Glutamatergic neuron (in vitro differentiated cells): Measurements from ENCODE around the gene RPS6KA2. TPM values are rescaled to one million over a fixed set of nuclear protein-coding genes. Genes with fewer than 3 reads are reported as not detected.

Source experiments
- DNase-seq: peaks from one replicate; pipeline ENCODE4 v3.0.0; 2022
- H3K27ac Mint-ChIP-seq: one replicate; pipeline ENCODE4 v1.8.0; 2020; ENCODE audit warnings: mild to moderate bottlenecking, mixed read lengths, inconsistent platforms; ENCODE audit not compliant: unreplicated experiment
- H3K27me3 Mint-ChIP-seq: one replicate; pipeline ENCODE4 v1.8.0; 2020; ENCODE audit warnings: mild to moderate bottlenecking, moderate library complexity, mixed read lengths, inconsistent platforms; ENCODE audit not compliant: unreplicated experiment
- H3K36me3 Mint-ChIP-seq: one replicate; pipeline ENCODE4 v1.8.0; 2020; ENCODE audit warnings: mild to moderate bottlenecking, mixed read lengths, inconsistent platforms; ENCODE audit not compliant: unreplicated experiment
- H3K4me1 Mint-ChIP-seq: one replicate; pipeline ENCODE4 v1.8.0; 2020; ENCODE audit warnings: mild to moderate bottlenecking, low read depth, mixed read lengths, inconsistent platforms; ENCODE audit not compliant: unreplicated experiment
- H3K4me3 Mint-ChIP-seq: one replicate; pipeline ENCODE4 v1.8.0; 2020; ENCODE audit warnings: mild to moderate bottlenecking, mixed read lengths, inconsistent platforms; ENCODE audit not compliant: unreplicated experiment
- H3K9me3 Mint-ChIP-seq: one replicate; pipeline ENCODE4 v1.8.0; 2020; ENCODE audit warnings: mild to moderate bottlenecking, moderate library complexity, mixed read lengths, inconsistent platforms; ENCODE audit not compliant: unreplicated experiment
- CTCF ChIP-seq: fragments of 200-600 bp; sonication (generic); IDR thresholded peaks from one replicate; pipeline ENCODE4 v1.5.0; 2021; ENCODE audit not compliant: partially characterized antibody, unreplicated experiment
- total RNA-seq: library from RNA; stranded (reverse); fragmentation: NEBNext Ultra II Directional; extraction: Animal tissue kit (Norgen Biotek cat#: 25700); gene quantifications from one replicate; pipeline ENCODE4 v1.2.1, GENCODE V29; 2021; ENCODE audit not compliant: unreplicated experiment

RPS6KA2 gene
- total RNA-seq, 1 donor from 2014 or later: 109 TPM

- DNase-seq: no peak
- H3K4me3 Mint-ChIP-seq: no peak overlapping the region
- peaks cover 15% of the 10 kb centered on the region for H3K4me1 Mint-ChIP-seq
- H3K9me3 Mint-ChIP-seq: peaks cover 12% of the 10 kb centered on the region
- H3K36me3 Mint-ChIP-seq: peaks cover 23% of the 10 kb centered on the region
- peaks cover 2% of the 10 kb centered on the region for H3K27me3 Mint-ChIP-seq
- no peak for TF ChIP-seq CTCF
- H3K27ac Mint-ChIP-seq: no peak overlapping the region
These were observed 103.1 kb downstream of the RPS6KA2 start for GRCh38 chr6:166523782-166524559.

DNA sequence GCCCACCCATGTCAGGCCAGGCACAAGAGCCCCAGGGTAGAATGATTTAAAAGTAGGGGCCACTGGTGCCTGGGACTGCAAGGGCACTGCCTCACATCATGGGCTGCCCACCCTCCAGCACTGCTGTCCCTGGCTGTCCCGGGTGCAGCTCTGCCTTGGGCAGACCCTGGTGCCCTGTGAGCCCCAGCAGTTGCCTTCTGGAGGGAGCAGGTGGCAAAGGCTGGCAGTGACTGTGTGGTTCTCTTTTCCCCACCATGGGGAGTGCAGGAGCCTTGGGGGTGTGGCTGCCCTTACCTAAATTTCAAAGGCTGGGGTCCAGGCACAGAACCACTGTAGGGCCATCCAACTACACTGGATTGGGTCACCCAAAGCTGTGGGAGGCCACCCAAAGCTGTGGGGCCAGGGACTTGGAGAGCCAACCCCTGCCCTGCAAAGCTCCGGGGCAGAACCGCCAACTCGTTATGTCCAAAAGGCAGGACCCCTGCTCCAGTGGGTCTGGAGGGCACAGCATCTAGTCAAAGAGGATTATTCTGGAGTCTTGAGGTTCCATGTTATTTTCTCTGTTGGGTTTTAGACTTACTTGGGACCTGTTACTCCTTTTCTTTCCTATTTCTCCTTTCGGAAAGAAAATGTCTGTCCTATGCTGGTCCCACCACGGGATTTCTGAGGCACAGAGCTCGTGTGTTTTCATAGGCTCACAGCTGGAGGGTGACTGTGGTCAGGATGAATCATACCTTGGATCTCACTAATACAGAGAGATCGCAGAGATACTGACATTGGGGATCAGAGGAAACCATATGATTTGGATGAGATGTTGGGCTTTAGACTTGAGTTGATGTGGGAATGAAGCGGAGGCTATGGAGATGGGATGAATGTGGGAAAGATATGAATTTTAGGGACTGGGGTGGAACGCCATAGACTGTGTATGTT, 105.9 kb downstream of the RPS6KA2 start:
- Mint-ChIP-seq H3K9me3 (peaks cover 14% of the 10 kb centered on the region), H3K4me1 (peaks cover 13% of the 10 kb centered on the region), H3K4me3 (no peak overlapping the region), H3K27me3 (peaks cover 6% of the 10 kb centered on the region), H3K36me3 (peaks cover 19% of the 10 kb centered on the region), H3K27ac (no peak overlapping the region)
- DNase-seq: no peak
- TF ChIP-seq CTCF: no peak

DNA sequence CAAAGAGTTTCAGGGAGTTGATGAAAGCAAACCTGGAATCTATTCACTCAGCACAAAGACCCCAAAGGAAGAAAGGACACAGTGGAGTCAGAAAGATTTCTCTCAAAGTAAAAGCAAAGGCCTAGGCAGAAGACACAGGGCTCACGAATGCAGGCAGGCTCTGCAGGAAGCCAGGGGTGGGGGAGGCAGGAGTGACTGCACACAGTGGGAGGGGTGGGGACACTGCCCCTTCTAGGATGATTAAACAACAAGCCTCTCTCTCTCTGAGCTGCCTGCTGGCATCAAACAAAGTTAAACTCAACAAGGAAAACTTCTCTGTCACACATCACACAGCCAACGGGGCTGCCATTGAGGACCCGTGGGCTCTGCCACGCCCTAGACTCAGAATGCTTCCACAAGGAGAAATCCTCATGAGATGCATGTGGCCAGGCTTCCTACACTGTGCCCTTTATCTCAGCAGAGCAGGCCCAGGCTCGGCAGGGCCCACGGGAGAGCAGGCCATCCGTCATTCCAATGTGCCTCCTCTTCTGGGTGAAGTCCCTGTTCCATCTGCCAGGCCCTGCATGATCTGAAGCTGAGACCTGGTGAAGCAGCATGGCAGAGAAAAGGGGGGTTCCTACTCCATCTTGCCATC, 110.7 kb downstream of the RPS6KA2 start:
- H3K27ac Mint-ChIP-seq: peak overlapping the region; percentile 50
- H3K36me3 Mint-ChIP-seq: peaks cover 44% of the 10 kb centered on the region
- peaks cover 18% of the 10 kb centered on the region for H3K4me1 Mint-ChIP-seq
- peaks cover 11% of the 10 kb centered on the region for H3K9me3 Mint-ChIP-seq
- no peak for TF ChIP-seq CTCF
- no peak overlapping the region for H3K4me3 Mint-ChIP-seq
- no peak for DNase-seq
- H3K27me3 Mint-ChIP-seq: peaks cover 4% of the 10 kb centered on the region

DNA sequence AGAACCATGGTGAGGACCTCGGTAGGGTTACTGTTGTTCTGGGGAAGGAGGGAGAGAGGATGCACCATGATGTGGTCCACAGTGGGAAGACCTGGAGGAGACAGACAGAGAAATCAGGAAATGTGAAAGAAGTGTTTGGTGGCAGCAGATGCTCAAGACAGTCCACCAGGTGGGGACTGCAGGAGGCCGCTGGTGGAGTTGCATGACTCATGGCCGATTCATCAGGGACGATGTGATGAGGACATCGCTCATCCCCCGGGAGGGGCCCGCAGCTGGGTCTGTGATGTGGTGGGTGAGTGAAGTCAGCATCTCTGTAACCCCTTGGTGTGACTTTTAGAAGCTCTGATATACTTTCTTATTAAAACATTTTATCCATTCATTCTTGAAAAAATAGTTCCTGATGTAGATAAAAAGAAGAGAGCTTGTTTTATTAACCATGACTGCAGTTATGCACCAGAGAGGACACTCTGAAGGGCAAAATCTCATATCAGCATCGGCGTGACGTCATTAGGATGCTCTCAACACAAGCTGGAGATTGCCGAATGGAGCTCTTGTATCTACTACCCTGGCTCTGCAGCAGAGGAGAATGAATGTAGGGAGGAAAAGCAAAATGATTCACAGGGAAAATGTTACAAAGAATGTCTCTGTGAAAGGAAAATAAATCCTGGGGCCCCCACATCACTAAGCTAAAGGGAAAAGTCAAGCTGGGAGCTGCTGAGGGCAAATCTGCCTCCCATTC, 111.8 kb downstream of the RPS6KA2 start:
- peak; percentile 57 for DNase-seq
- peak overlapping the region; percentile 50 for H3K27ac Mint-ChIP-seq
- peaks cover 4% of the 10 kb centered on the region for H3K27me3 Mint-ChIP-seq
- peaks cover 8% of the 10 kb centered on the region for H3K9me3 Mint-ChIP-seq
- H3K36me3 Mint-ChIP-seq: peaks cover 38% of the 10 kb centered on the region
- peaks cover 21% of the 10 kb centered on the region for H3K4me1 Mint-ChIP-seq
- no peak for TF ChIP-seq CTCF
- peak overlapping the region; percentile 53 for H3K4me3 Mint-ChIP-seq
